Fibroblast of lung (primary cell): Measurements from ENCODE around the gene USP8.

ENCODE experiments used
- CTCF ChIP-seq, 2 donors: IDR thresholded peaks in 1 of 2; conservative IDR thresholded peaks in 1 of 2; 1 replicate in 1 of 2; 2 replicates in 1 of 2; pipeline ENCODE4 v1.5.1; 2011 to 2012; ENCODE audit warnings: low read length in 2 of 2, control low read depth in 1 of 2, inconsistent platforms in 1 of 2, low read depth in 1 of 2, mild to moderate bottlenecking in 1 of 2
- EZH2 ChIP-seq: IDR thresholded peaks from 2 replicates; pipeline ENCODE4 v1.5.1; 2012; ENCODE audit warnings: low read length, control low read depth, mild to moderate bottlenecking; ENCODE audit errors: missing control alignments

GRCh38 chr15:50432230-50432629 lies 8.0 kb downstream of the USP8 start:
- no peak for TF ChIP-seq CTCF (conservative IDR thresholded peaks at IDR 0.05 in 1 of 2, IDR thresholded peaks at IDR 0.05 in 1 of 2; ENCODE audit: low read depth in 1 of 2, low read length in 2 of 2)
- no peak for TF ChIP-seq EZH2
